ENCODE measurements around the gene PRR14L.
"Not testable (repeated sequence)": the region's sequence is repeated elsewhere in the genome, so short reads cannot be mapped to it uniquely, and the experiment has no call there.

PRR14L gene

GRCh38 chr22:31681349-31682345, 68.3 kb downstream of the PRR14L start:
- DNase-seq = no peak

- DNase-seq = no peak
Observed at GRCh38 chr22:31680861-31681341, 69.0 kb downstream of the PRR14L start.

- DNase-seq = no peak
Observed at GRCh38 chr22:31678748-31679147, 71.2 kb downstream of the PRR14L start.

GRCh38 chr22:31676700-31677099, 73.2 kb downstream of the PRR14L start:
- DNase-seq = no peak

- not testable (repeated sequence) for DNase-seq
Observed at GRCh38 chr22:31674219-31674618, 75.7 kb downstream of the PRR14L start.

GRCh38 chr22:31668849-31669248, 81.1 kb downstream of the PRR14L start:
- not testable (repeated sequence) for DNase-seq

GRCh38 chr22:31662668-31663037, 87.3 kb downstream of the PRR14L start:
- DNase-seq = no peak

GRCh38 chr22:31661851-31662667, 87.9 kb downstream of the PRR14L start, which contains the start of gene PISD:
Gene PISD (minus strand): TSS chr22:31662215. CDS start chr22:31662208, 7 bp downstream.
- DNase-seq = peak; percentile 63

- DNase-seq = not testable (repeated sequence)
Observed at GRCh38 chr22:31660860-31661341, 89.0 kb downstream of the PRR14L start.

GRCh38 chr22:31659246-31659645, 90.7 kb downstream of the PRR14L start:
- no peak for DNase-seq

GRCh38 chr22:31654408-31654807, 95.5 kb downstream of the PRR14L start:
- no peak for DNase-seq

GRCh38 chr22:31653944-31654343, 96.0 kb downstream of the PRR14L start:
- DNase-seq = no peak

GRCh38 chr22:31652911-31653684, 96.8 kb downstream of the PRR14L start:
- DNase-seq = no peak

- no peak for DNase-seq
Observed at GRCh38 chr22:31652088-31652487, 97.8 kb downstream of the PRR14L start.

- no peak for DNase-seq
Observed at GRCh38 chr22:31651664-31652063, 98.3 kb downstream of the PRR14L start.

- DNase-seq = no peak
Observed at GRCh38 chr22:31650391-31650790, 99.5 kb downstream of the PRR14L start.

- no peak for DNase-seq
Observed at GRCh38 chr22:31647523-31648320, 102.2 kb downstream of the PRR14L start.

GRCh38 chr22:31647066-31647465, 102.9 kb downstream of the PRR14L start:
- DNase-seq = no peak

- DNase-seq = no peak
Observed at GRCh38 chr22:31646186-31647019, 103.5 kb downstream of the PRR14L start.

GRCh38 chr22:31639436-31640039, 110.4 kb downstream of the PRR14L start:
- DNase-seq = no peak
